Loucy (cell line): ENCODE results near the gene TSSK2.

Experiments
- EZH2phosphoT487 ChIP-seq: fragments of 200-600 bp; IDR thresholded peaks from 2 replicates; pipeline ENCODE4 v1.6.1; 2018; ENCODE audit warnings: antibody characterized with exemption, mild to moderate bottlenecking, moderate library complexity, borderline replicate concordance
- TF ChIP-seq, protein P1 (sequence below): fragments of 200-600 bp; sonication (generic); conservative IDR thresholded peaks from 2 replicates; pipeline ENCODE4 v1.5.1; 2014; ENCODE audit warnings: mild to moderate bottlenecking, antibody characterized with exemption, low read length

DNA sequence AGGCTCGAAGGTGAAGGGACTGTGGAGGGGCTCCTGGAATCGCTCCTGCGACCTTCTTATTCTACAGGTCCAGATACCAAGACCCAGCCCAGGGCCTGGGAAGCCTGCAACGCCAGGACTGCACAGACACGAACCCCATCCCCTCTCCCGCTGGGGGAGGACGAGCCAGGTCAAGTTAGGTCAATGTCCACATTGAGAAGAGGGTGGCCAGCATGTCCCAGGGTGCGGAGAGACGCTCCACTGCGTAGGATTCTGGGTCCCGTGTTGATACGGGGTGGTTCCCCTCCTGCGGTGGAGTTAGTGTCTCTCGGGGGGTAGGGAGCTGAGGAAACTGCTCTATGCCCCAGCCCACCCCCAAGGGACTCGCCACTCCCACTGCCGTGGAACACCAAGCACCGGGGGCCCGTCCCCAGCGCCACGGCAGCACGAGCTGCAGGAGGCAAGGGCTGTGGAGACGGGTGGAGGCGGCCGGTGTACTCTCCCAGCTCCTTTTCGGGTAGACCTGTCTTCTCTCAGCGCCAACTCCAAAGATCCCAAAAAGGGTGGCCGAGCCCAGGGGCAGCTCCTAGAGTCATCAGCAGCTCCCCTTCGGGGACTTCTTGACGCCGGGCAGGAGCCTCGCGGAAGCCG is 17.4 kb downstream of the TSSK2 start:
- TF ChIP-seq EZH2phosphoT487, result no peak
- TF ChIP-seq, protein P1, sequence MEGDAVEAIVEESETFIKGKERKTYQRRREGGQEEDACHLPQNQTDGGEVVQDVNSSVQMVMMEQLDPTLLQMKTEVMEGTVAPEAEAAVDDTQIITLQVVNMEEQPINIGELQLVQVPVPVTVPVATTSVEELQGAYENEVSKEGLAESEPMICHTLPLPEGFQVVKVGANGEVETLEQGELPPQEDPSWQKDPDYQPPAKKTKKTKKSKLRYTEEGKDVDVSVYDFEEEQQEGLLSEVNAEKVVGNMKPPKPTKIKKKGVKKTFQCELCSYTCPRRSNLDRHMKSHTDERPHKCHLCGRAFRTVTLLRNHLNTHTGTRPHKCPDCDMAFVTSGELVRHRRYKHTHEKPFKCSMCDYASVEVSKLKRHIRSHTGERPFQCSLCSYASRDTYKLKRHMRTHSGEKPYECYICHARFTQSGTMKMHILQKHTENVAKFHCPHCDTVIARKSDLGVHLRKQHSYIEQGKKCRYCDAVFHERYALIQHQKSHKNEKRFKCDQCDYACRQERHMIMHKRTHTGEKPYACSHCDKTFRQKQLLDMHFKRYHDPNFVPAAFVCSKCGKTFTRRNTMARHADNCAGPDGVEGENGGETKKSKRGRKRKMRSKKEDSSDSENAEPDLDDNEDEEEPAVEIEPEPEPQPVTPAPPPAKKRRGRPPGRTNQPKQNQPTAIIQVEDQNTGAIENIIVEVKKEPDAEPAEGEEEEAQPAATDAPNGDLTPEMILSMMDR, result no peak
